RWPE1 (cell line): ENCODE data around the gene KCNN2.

Experiments
- CTCF ChIA-PET: fragments of 350-600 bp; sonication (Branson Sonifier 250); formaldehyde crosslinking; extraction: SDS; loops from one replicate; lab custom pipeline; 2021; lab: Yijun Ruan, JAX
- POLR2A ChIA-PET: fragments of 400-600 bp; formaldehyde crosslinking; extraction: SDS; loops from one replicate; lab custom pipeline; 2020; ENCODE audit warnings: antibody characterized with exemption; ENCODE audit not compliant: low non-redundant PET; lab: Yijun Ruan, JAX
- DNase-seq: peaks from one replicate; pipeline ENCODE4 v3.0.0; 2012; ENCODE audit warnings: low spot score
- H3K27ac ChIP-seq: fragments of 450-650 bp; 2 replicates; pipeline ENCODE4 v1.5.1; 2017
- TF ChIP-seq, protein P1 (sequence below): fragments of 450-650 bp; conservative IDR thresholded peaks from 2 replicates; pipeline ENCODE4 v1.5.1; 2017; ENCODE audit warnings: low read depth, mild to moderate bottlenecking

Gene KCNN2

DNA sequence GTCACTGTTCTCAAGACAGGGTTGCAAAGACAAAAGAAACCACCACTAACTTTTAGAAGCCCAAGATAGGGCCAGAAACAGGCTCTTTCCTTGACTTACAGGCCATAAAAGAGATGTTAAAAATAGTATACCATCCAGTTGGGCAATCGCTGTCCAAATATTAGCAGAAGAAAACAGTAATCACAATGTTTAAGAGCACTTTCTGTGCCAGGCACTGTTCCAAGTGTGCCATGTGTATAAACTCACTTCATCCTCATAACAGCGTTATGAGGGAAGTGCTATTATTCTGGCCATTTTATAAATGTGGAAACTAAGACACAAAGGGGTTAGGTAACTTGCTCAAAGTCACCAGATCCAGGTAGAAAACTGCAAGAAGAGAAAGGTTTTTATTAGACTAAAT lies 111.7 kb downstream of the KCNN2 start:
- H3K27ac ChIP-seq: no peak overlapping the region
- no peak for DNase-seq
- TF ChIP-seq, protein P1, sequence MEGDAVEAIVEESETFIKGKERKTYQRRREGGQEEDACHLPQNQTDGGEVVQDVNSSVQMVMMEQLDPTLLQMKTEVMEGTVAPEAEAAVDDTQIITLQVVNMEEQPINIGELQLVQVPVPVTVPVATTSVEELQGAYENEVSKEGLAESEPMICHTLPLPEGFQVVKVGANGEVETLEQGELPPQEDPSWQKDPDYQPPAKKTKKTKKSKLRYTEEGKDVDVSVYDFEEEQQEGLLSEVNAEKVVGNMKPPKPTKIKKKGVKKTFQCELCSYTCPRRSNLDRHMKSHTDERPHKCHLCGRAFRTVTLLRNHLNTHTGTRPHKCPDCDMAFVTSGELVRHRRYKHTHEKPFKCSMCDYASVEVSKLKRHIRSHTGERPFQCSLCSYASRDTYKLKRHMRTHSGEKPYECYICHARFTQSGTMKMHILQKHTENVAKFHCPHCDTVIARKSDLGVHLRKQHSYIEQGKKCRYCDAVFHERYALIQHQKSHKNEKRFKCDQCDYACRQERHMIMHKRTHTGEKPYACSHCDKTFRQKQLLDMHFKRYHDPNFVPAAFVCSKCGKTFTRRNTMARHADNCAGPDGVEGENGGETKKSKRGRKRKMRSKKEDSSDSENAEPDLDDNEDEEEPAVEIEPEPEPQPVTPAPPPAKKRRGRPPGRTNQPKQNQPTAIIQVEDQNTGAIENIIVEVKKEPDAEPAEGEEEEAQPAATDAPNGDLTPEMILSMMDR: no peak
- ChIA-PET POLR2A (no interaction called here), CTCF (no interaction called here)

DNA sequence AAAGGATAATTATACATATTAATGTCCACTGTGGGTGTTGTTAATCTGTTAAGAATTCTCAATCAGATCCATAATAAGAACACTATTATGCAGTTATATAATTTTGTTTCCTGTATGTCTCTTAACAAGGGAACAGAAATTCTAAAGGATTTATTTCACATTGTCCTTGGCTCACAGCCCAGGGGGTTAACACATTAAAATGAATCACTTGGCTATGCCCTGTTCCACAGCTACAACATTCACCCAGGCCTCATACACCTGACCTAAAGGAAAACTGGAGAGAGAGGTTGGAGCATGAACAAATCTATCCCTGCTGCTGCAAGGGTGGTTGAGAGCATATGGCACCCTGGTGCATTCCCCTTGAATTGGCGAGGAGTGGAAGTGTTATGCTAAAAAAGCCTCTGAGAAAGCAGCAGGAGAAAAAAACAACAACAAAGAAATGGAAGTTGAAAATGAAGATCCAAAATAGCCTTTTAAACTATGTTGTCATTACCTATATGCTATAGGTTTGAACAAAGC lies 116.0 kb downstream of the KCNN2 start:
- no peak for DNase-seq
- ChIA-PET POLR2A (no interaction called here), CTCF (no interaction called here)
- TF ChIP-seq, protein P1: no peak
- H3K27ac ChIP-seq: no peak overlapping the region

DNA sequence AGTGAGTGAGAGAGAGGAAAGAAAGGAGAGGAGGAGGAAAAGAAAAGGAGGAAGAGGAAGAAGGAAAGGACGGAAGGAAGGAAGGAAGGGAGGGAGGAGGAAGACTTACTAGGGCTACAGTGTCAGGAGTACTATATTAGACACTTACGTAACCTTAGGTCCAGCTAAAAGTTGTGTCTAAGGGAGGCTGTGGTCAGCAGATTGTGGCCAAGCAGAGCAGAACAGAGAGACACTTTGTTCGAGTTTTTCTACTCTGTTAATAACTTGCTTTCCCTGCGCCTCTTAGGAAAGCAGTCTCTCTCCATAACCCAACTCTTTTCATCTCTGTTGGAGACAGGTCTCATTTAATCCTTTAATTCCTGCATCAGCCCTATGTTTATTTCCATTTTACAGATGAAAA lies 138.9 kb downstream of the KCNN2 start:
- no peak overlapping the region for H3K27ac ChIP-seq
- ChIA-PET CTCF (no interaction called here), POLR2A (no interaction called here)
- no peak for DNase-seq
- TF ChIP-seq, protein P1: no peak

DNA sequence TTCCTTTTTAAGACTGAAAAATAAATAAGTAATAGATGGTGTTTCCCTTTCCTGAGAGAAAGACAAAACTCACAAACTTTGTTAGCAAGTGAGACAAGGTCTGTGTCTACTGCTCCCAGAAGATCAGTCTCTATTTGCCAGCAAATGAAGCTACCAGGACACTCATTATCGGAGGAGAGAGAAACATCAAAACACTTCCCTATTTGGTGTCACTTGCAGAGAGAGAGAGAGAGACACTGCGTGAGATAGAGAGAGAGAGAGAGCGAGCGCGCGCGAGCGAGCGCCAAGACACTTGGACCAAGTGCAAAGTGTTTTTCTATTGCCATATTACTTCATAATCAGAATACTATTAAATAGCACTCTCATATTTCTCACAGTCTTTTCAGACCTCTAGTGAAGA lies 142.7 kb downstream of the KCNN2 start:
- no peak for DNase-seq
- ChIA-PET CTCF (no interaction called here), POLR2A (no interaction called here)
- no peak overlapping the region for H3K27ac ChIP-seq
- TF ChIP-seq, protein P1: no peak

DNA sequence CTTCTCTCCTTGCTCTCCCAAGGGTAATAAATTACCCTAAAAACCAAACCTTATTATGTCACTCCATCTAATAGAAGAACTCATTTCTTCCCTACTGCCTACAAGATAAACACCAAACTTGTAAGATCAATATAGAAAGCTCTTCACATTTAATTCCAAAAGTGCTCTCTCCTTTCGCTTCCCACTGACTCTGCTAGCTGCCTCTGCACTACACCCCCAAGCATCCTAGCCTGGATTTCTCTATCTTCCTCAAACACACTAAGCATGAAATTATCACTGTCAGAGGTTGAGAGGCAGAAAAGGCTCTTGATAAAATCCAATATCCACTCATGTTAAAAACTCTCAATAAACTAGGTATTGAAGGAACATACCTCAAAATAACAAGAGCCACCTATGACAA lies 162.4 kb downstream of the KCNN2 start:
- POLR2A ChIA-PET: no interaction called here
- no peak overlapping the region for H3K27ac ChIP-seq
- no peak for DNase-seq
- TF ChIP-seq, protein P1: no peak
- CTCF ChIA-PET: no interaction called here

DNA sequence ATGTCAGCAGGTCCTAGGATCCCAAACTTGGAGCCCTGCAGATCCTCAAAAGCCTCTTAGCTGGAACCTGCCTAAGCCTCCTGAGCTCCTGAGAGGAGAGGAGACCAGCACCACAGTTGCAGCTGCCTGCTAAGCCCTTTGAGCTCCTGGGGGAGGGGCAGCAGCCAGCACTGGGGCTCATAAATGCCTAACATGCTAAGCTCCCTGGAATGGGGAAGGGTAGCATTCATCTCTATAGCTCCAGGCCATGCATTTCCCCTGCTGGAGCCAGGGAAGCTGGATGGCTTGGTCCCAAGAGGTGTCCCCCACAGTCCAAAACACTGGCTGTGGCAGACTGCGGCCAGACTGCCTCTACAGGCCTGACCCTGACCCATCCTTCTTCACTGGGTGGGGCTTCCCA lies 182.7 kb downstream of the KCNN2 start:
- TF ChIP-seq, protein P1: no peak
- DNase-seq: no peak
- POLR2A ChIA-PET: no interaction called here
- H3K27ac ChIP-seq: no peak overlapping the region
- CTCF ChIA-PET: no interaction called here
